IPS-18a (cell line): ENCODE measurements around the gene GPATCH2.

Source experiments
- H3K27ac ChIP-seq: one replicate; pipeline ENCODE4 v1.5.1; 2013; ENCODE audit warnings: low read length
- H3K27me3 ChIP-seq: one replicate; pipeline ENCODE4 v1.6.1; 2013; ENCODE audit warnings: mild to moderate bottlenecking, low read length; ENCODE audit not compliant: control insufficient read depth, insufficient read depth
- H3K36me3 ChIP-seq: one replicate; pipeline ENCODE4 v1.6.1; 2013; ENCODE audit warnings: low read depth, low read length; ENCODE audit not compliant: control insufficient read depth
- H3K4me1 ChIP-seq: one replicate; pipeline ENCODE4 v1.6.1; 2013; ENCODE audit warnings: low read depth, low read length; ENCODE audit not compliant: control insufficient read depth
- H3K4me3 ChIP-seq: one replicate; pipeline ENCODE4 v1.5.1; 2013; ENCODE audit warnings: low read length
- H3K9ac ChIP-seq: one replicate; pipeline ENCODE4 v1.6.1; 2013; ENCODE audit warnings: mild to moderate bottlenecking, low read length, moderate library complexity
- H3K9me3 ChIP-seq: one replicate; pipeline ENCODE4 v1.6.1; 2013; ENCODE audit warnings: low read depth, low read length; ENCODE audit not compliant: control insufficient read depth

GPATCH2 gene

GRCh38 chr1:217471403-217471802 is 159.5 kb downstream of the GPATCH2 start:
- Histone ChIP-seq H3K27me3 (no peaks in the 10 kb centered on the region), H3K27ac (no peak overlapping the region), H3K9me3 (no peaks in the 10 kb centered on the region), H3K4me3 (no peak overlapping the region), H3K36me3 (no peaks in the 10 kb centered on the region), H3K9ac (no peak overlapping the region), H3K4me1 (no peaks in the 10 kb centered on the region)

GRCh38 chr1:217469983-217470382 is 160.9 kb downstream of the GPATCH2 start:
- Histone ChIP-seq H3K4me3 (no peak overlapping the region), H3K27ac (no peak overlapping the region), H3K36me3 (no peaks in the 10 kb centered on the region), H3K9ac (no peak overlapping the region), H3K4me1 (no peaks in the 10 kb centered on the region), H3K9me3 (peaks cover 3% of the 10 kb centered on the region), H3K27me3 (no peaks in the 10 kb centered on the region)

GRCh38 chr1:217465102-217465501 is 165.8 kb downstream of the GPATCH2 start:
- H3K4me3 ChIP-seq: no peak overlapping the region
- H3K36me3 ChIP-seq: no peaks in the 10 kb centered on the region
- no peaks in the 10 kb centered on the region for H3K4me1 ChIP-seq
- H3K9ac ChIP-seq: no peak overlapping the region
- no peak overlapping the region for H3K27ac ChIP-seq
- no peaks in the 10 kb centered on the region for H3K27me3 ChIP-seq
- peaks cover 3% of the 10 kb centered on the region for H3K9me3 ChIP-seq

GRCh38 chr1:217462666-217463065 is 168.2 kb downstream of the GPATCH2 start:
- Histone ChIP-seq H3K9ac (no peak overlapping the region), H3K4me3 (no peak overlapping the region), H3K27ac (no peak overlapping the region), H3K27me3 (no peaks in the 10 kb centered on the region), H3K36me3 (no peaks in the 10 kb centered on the region), H3K4me1 (no peaks in the 10 kb centered on the region), H3K9me3 (peaks cover 3% of the 10 kb centered on the region)

- Histone ChIP-seq H3K4me1 (no peaks in the 10 kb centered on the region), H3K27ac (no peak overlapping the region), H3K27me3 (no peaks in the 10 kb centered on the region), H3K4me3 (no peak overlapping the region), H3K9me3 (peaks cover 3% of the 10 kb centered on the region), H3K36me3 (no peaks in the 10 kb centered on the region), H3K9ac (no peak overlapping the region)
Observed at GRCh38 chr1:217462159-217462558, 168.7 kb downstream of the GPATCH2 start.

GRCh38 chr1:217457016-217457415 is 173.9 kb downstream of the GPATCH2 start:
- no peak overlapping the region for H3K9ac ChIP-seq
- H3K4me3 ChIP-seq: no peak overlapping the region
- H3K36me3 ChIP-seq: no peaks in the 10 kb centered on the region
- no peaks in the 10 kb centered on the region for H3K9me3 ChIP-seq
- no peaks in the 10 kb centered on the region for H3K4me1 ChIP-seq
- H3K27me3 ChIP-seq: no peaks in the 10 kb centered on the region
- H3K27ac ChIP-seq: no peak overlapping the region

- Histone ChIP-seq H3K4me1 (no peaks in the 10 kb centered on the region), H3K27ac (no peak overlapping the region), H3K36me3 (no peaks in the 10 kb centered on the region), H3K9ac (no peak overlapping the region), H3K4me3 (no peak overlapping the region), H3K27me3 (no peaks in the 10 kb centered on the region), H3K9me3 (no peaks in the 10 kb centered on the region)
Observed at GRCh38 chr1:217456261-217456660, 174.6 kb downstream of the GPATCH2 start.

- H3K4me3 ChIP-seq: no peak overlapping the region
- H3K27me3 ChIP-seq: no peaks in the 10 kb centered on the region
- no peaks in the 10 kb centered on the region for H3K4me1 ChIP-seq
- no peaks in the 10 kb centered on the region for H3K9me3 ChIP-seq
- no peak overlapping the region for H3K9ac ChIP-seq
- H3K27ac ChIP-seq: no peak overlapping the region
- H3K36me3 ChIP-seq: no peaks in the 10 kb centered on the region
Observed at GRCh38 chr1:217453816-217454215, 177.1 kb downstream of the GPATCH2 start.

- Histone ChIP-seq H3K4me3 (no peak overlapping the region), H3K36me3 (no peaks in the 10 kb centered on the region), H3K9ac (no peak overlapping the region), H3K27me3 (no peaks in the 10 kb centered on the region), H3K27ac (no peak overlapping the region), H3K9me3 (no peaks in the 10 kb centered on the region), H3K4me1 (no peaks in the 10 kb centered on the region)
Observed at GRCh38 chr1:217449370-217449769, 181.5 kb downstream of the GPATCH2 start.

GRCh38 chr1:217443845-217444244 is 187.0 kb downstream of the GPATCH2 start:
- Histone ChIP-seq H3K9me3 (no peaks in the 10 kb centered on the region), H3K36me3 (no peaks in the 10 kb centered on the region), H3K4me3 (no peak overlapping the region), H3K9ac (no peak overlapping the region), H3K27ac (no peak overlapping the region), H3K4me1 (no peaks in the 10 kb centered on the region), H3K27me3 (no peaks in the 10 kb centered on the region)

- Histone ChIP-seq H3K9ac (no peak overlapping the region), H3K27ac (no peak overlapping the region), H3K4me1 (no peaks in the 10 kb centered on the region), H3K4me3 (no peak overlapping the region), H3K36me3 (no peaks in the 10 kb centered on the region), H3K9me3 (no peaks in the 10 kb centered on the region), H3K27me3 (no peaks in the 10 kb centered on the region)
Observed at GRCh38 chr1:217437376-217437775, 193.5 kb downstream of the GPATCH2 start.

- peaks cover 8% of the 10 kb centered on the region for H3K4me1 ChIP-seq
- H3K9me3 ChIP-seq: no peaks in the 10 kb centered on the region
- H3K4me3 ChIP-seq: no peak overlapping the region
- H3K36me3 ChIP-seq: no peaks in the 10 kb centered on the region
- H3K9ac ChIP-seq: no peak overlapping the region
- H3K27ac ChIP-seq: no peak overlapping the region
- no peaks in the 10 kb centered on the region for H3K27me3 ChIP-seq
Observed at GRCh38 chr1:217435204-217435603, 195.7 kb downstream of the GPATCH2 start.
